Osteoblast (primary cell): Measurements from ENCODE around the gene GMCL2. TPM values are rescaled to one million over a fixed set of nuclear protein-coding genes. Genes with fewer than 3 reads are reported as not detected.

Source experiments
- DNase-seq: peaks from one replicate; pipeline ENCODE4 v3.0.0; 2011; ENCODE audit warnings: low spot score, mixed read lengths; ENCODE audit not compliant: insufficient read length; ENCODE audit errors: missing footprints
- H2AFZ ChIP-seq: 2 replicates; pipeline ENCODE4 v1.6.0; 2011; ENCODE audit warnings: mild to moderate bottlenecking, low read length
- H3K27ac ChIP-seq: 2 replicates; pipeline ENCODE4 v1.5.1; 2011; ENCODE audit warnings: mild to moderate bottlenecking, low read depth, low read length, moderate library complexity
- H3K27me3 ChIP-seq: 2 replicates; pipeline ENCODE4 v1.6.0; 2012; ENCODE audit warnings: mild to moderate bottlenecking, control low read depth, inconsistent platforms, low read length, moderate library complexity; ENCODE audit not compliant: insufficient read depth
- H3K36me3 ChIP-seq: 2 replicates; pipeline ENCODE4 v1.5.1; 2011; ENCODE audit warnings: mild to moderate bottlenecking, low read length, control low read depth, moderate library complexity; ENCODE audit not compliant: insufficient read depth
- H3K4me1 ChIP-seq: 2 replicates; pipeline ENCODE4 v1.5.1; 2011; ENCODE audit warnings: mild to moderate bottlenecking, low read length, control low read depth, moderate library complexity; ENCODE audit not compliant: insufficient read depth
- H3K4me2 ChIP-seq: 2 replicates; pipeline ENCODE4 v1.6.0; 2011; ENCODE audit warnings: mild to moderate bottlenecking, low read length; ENCODE audit not compliant: insufficient read depth
- H3K4me3 ChIP-seq: fragments of 200-600 bp; sonication (generic); 3 replicates; pipeline ENCODE4 v1.5.1; 2012; ENCODE audit warnings: mild to moderate bottlenecking, low read length, inconsistent platforms; ENCODE audit not compliant: insufficient read depth
- H3K79me2 ChIP-seq: 2 replicates; pipeline ENCODE4 v1.6.0; 2012; ENCODE audit warnings: mild to moderate bottlenecking, low read length, control low read depth, inconsistent platforms; ENCODE audit not compliant: insufficient read depth
- H3K9me3 ChIP-seq: 2 replicates; pipeline ENCODE4 v1.5.1; 2011; ENCODE audit warnings: low read depth, low read length, control low read depth
- H4K20me1 ChIP-seq: 2 replicates; pipeline ENCODE4 v1.6.0; 2012; ENCODE audit warnings: mild to moderate bottlenecking, low read length, control low read depth; ENCODE audit not compliant: insufficient read depth
- total RNA-seq: library from RNA; depleted of rRNA; stranded (reverse); fragments of >200 nt; gene quantifications from 2 replicates; pipeline ENCODE4 v1.2.3, GENCODE V29; 2012
- TF ChIP-seq, protein P1 (sequence below): IDR thresholded peaks from 2 replicates; pipeline ENCODE4 v1.5.1; 2011; ENCODE audit warnings: mild to moderate bottlenecking, low read depth, low read length, moderate library complexity; ENCODE audit errors: extremely low read depth

Gene GMCL2
- total RNA-seq, 1 donor: not detected

GRCh38 chr5:178194026-178194425, 6.9 kb upstream of the GMCL2 start:
- H3K9me3 ChIP-seq: no peaks in the 10 kb centered on the region
- no peak for DNase-seq
- H4K20me1 ChIP-seq: no peaks in the 10 kb centered on the region
- peaks cover 18% of the 10 kb centered on the region for H3K27me3 ChIP-seq
- no peak overlapping the region for H3K27ac ChIP-seq
- TF ChIP-seq, protein P1, sequence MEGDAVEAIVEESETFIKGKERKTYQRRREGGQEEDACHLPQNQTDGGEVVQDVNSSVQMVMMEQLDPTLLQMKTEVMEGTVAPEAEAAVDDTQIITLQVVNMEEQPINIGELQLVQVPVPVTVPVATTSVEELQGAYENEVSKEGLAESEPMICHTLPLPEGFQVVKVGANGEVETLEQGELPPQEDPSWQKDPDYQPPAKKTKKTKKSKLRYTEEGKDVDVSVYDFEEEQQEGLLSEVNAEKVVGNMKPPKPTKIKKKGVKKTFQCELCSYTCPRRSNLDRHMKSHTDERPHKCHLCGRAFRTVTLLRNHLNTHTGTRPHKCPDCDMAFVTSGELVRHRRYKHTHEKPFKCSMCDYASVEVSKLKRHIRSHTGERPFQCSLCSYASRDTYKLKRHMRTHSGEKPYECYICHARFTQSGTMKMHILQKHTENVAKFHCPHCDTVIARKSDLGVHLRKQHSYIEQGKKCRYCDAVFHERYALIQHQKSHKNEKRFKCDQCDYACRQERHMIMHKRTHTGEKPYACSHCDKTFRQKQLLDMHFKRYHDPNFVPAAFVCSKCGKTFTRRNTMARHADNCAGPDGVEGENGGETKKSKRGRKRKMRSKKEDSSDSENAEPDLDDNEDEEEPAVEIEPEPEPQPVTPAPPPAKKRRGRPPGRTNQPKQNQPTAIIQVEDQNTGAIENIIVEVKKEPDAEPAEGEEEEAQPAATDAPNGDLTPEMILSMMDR: no peak
- H3K4me3 ChIP-seq: no peak overlapping the region
- H3K79me2 ChIP-seq: no peaks in the 10 kb centered on the region
- H3K4me1 ChIP-seq: peaks cover 2% of the 10 kb centered on the region
- no peak overlapping the region for H3K4me2 ChIP-seq
- no peak overlapping the region for H2AFZ ChIP-seq
- no peaks in the 10 kb centered on the region for H3K36me3 ChIP-seq

DNA sequence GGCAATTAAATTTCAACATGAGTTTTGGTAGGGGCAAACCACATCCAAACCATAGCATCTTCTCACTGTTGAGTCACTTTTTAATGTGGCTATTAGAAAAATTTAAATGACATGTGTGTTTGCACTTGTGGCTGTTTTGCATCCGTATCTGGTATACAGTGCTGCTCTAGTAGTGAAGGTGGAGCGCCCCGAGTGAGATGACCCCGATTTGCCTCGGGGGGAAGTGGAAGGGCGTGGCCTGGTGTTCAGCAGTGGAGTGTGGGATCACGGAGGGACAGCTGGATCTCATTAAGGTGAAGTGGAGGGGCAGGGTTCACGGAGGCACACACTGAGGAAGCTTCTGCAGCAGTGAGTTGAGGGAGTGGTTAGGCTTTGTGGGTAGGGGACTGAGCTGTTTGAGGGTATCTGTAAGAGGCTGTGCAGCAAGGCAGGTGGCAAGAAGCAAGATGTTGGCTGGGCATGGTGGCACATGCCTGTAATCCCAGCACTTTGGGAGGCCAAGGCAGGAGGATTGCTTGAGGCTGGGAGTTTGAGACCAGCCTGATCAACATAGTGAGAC, 6.2 kb upstream of the GMCL2 start:
- Histone ChIP-seq H3K27me3 (peaks cover 18% of the 10 kb centered on the region), H3K79me2 (no peaks in the 10 kb centered on the region), H4K20me1 (no peaks in the 10 kb centered on the region), H3K4me3 (no peak overlapping the region), H3K4me1 (peaks cover 2% of the 10 kb centered on the region), H3K9me3 (no peaks in the 10 kb centered on the region), H3K4me2 (no peak overlapping the region), H3K36me3 (no peaks in the 10 kb centered on the region), H2AFZ (no peak overlapping the region), H3K27ac (no peak overlapping the region)
- DNase-seq: no peak
- TF ChIP-seq, protein P1: no peak

DNA sequence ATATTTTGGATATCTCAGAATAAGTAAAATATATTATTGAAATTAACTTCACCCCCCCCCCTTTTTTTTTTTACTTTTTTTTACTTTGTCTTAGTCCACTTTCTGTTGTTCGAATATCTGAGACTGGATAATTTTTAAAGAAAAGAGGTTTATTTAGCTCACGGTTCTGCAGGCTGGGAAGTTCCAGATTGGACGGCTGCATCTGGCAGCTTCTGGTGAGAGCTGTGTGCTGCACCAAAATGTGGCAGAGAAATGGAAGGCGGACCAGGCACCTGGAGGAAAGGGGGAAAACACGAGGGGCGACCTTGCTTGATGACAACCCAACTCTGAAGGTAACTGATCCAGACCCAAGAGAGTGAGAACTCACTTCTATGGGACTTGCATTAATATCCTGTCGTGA, 5.6 kb upstream of the GMCL2 start:
- DNase-seq: no peak
- Histone ChIP-seq H3K27ac (no peak overlapping the region), H3K36me3 (no peaks in the 10 kb centered on the region), H3K9me3 (no peaks in the 10 kb centered on the region), H3K4me1 (peaks cover 2% of the 10 kb centered on the region), H3K4me2 (no peak overlapping the region), H3K79me2 (no peaks in the 10 kb centered on the region), H4K20me1 (no peaks in the 10 kb centered on the region), H2AFZ (no peak overlapping the region), H3K4me3 (no peak overlapping the region), H3K27me3 (peaks cover 18% of the 10 kb centered on the region)
- TF ChIP-seq, protein P1: no peak

GRCh38 chr5:178192244-178192643, 5.1 kb upstream of the GMCL2 start:
- peaks cover 2% of the 10 kb centered on the region for H3K4me1 ChIP-seq
- TF ChIP-seq, protein P1: no peak
- H3K4me2 ChIP-seq: no peak overlapping the region
- H3K4me3 ChIP-seq: no peak overlapping the region
- no peak overlapping the region for H3K27ac ChIP-seq
- DNase-seq: no peak
- H3K79me2 ChIP-seq: no peaks in the 10 kb centered on the region
- no peaks in the 10 kb centered on the region for H3K36me3 ChIP-seq
- H3K27me3 ChIP-seq: peaks cover 18% of the 10 kb centered on the region
- no peaks in the 10 kb centered on the region for H3K9me3 ChIP-seq
- no peak overlapping the region for H2AFZ ChIP-seq
- no peaks in the 10 kb centered on the region for H4K20me1 ChIP-seq
